ENCODE measurements around the gene KIAA0753.
"Not testable (repeated sequence)": the region's sequence is repeated elsewhere in the genome, so short reads cannot be mapped to it uniquely, and the experiment has no call there.

KIAA0753 gene

DNA sequence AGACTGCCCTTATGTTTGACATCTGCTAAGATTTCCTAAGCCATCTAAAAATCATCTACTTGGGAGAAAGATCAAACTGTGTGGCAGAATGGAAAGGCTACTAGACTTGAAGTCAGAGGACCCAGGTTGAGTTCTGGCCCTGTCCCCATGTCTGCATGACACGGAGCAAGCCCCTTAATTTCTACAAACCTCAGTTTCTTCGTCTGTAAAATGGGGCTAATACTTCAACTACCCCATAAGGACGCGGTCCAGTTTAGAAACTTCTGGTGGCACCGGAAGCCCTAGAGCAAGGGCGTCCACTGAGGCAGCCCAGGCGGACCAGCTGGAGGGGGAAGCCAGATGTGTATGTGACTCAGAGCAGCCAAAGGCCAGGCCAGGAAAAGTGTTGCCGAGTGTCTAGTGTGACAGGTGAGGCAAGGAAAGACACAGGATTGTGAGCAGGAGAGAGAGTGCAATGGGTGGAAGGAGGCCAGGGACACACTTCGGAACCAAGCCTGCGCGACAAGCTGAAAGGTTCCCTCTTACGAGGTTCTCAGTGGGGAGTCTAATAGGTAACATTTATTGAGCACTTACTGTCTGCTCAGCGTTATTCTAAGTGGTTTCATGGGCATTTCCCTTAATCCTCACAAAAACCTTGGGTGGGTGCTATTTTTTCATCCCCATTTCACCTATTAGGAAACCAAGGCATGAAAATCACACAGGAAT, 66.4 kb downstream of the KIAA0753 start:
- Histone ChIP-seq H3K36me3 (replicated peaks; ENCODE audit: low read depth, low read length) (no peaks in the 10 kb centered on the region), H3K9ac (ENCODE audit: low read length) (no peak overlapping the region), H3K27me3 (ENCODE audit: low read depth, low read length) (no peaks in the 10 kb centered on the region), H3K4me2 (ENCODE audit: low read length) (no peak overlapping the region), H3K9me3 (ENCODE audit: insufficient read depth, low read length) (no peaks in the 10 kb centered on the region), H3K4me3 (ENCODE audit: low read length) (no peak overlapping the region), H3K79me2 (ENCODE audit: low read length) (no peaks in the 10 kb centered on the region), H3K4me1 (ENCODE audit: low read length) (no peaks in the 10 kb centered on the region), H3K27ac (ENCODE audit: low read length) (no peak overlapping the region), H4K20me1 (ENCODE audit: insufficient read depth, low read length) (no peaks in the 10 kb centered on the region), H2AFZ (ENCODE audit: low read depth, low read length) (no peak overlapping the region)
- TF ChIP-seq CTCF (IDR thresholded peaks at IDR 0.05; ENCODE audit: low read depth, low read length) (no peak), EZH2phosphoT487 (IDR thresholded peaks at IDR 0.05; ENCODE audit: low read depth) (no peak)

GRCh38 chr17:6573495-6573894, 67.0 kb downstream of the KIAA0753 start:
- not testable (repeated sequence) for H3K9ac ChIP-seq (ENCODE audit: low read length); H3K36me3 ChIP-seq (replicated peaks; ENCODE audit: low read depth, low read length); H3K4me3 ChIP-seq (ENCODE audit: low read length); H3K4me1 ChIP-seq (ENCODE audit: low read length); H3K27ac ChIP-seq (ENCODE audit: low read length); H3K27me3 ChIP-seq (ENCODE audit: low read depth, low read length); H4K20me1 ChIP-seq (ENCODE audit: insufficient read depth, low read length); H3K9me3 ChIP-seq (ENCODE audit: insufficient read depth, low read length); H3K79me2 ChIP-seq (ENCODE audit: low read length); H3K4me2 ChIP-seq (ENCODE audit: low read length); H2AFZ ChIP-seq (ENCODE audit: low read depth, low read length)

- no peak overlapping the region for H2AFZ ChIP-seq (ENCODE audit: low read depth, low read length)
Observed at GRCh38 chr17:6572972-6573370, 67.5 kb downstream of the KIAA0753 start.

DNA sequence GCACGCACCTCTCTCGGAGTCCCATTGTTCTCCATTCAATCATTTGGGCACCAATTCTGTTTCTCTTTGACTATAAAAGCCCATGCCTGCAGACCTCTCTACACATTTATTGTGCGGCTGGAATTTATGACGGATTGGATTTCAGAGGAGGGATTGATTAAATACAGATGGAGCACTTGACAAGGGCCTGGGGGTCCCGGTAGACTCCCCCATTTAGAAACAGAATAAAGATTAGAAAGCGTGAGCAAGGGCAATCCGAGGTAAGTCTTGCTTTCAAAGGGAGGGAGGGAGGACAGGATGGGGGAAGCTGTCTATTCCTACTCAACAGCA, 69.1 kb downstream of the KIAA0753 start:
- H3K4me1 ChIP-seq (ENCODE audit: low read length): no peaks in the 10 kb centered on the region
- H3K9me3 ChIP-seq (ENCODE audit: insufficient read depth, low read length): no peaks in the 10 kb centered on the region
- H3K9ac ChIP-seq (ENCODE audit: low read length): no peak overlapping the region
- H3K27me3 ChIP-seq (ENCODE audit: low read depth, low read length): no peaks in the 10 kb centered on the region
- H2AFZ ChIP-seq (ENCODE audit: low read depth, low read length): no peak overlapping the region
- no peak overlapping the region for H3K4me3 ChIP-seq (ENCODE audit: low read length)
- no peak for TF ChIP-seq EZH2phosphoT487 (IDR thresholded peaks at IDR 0.05; ENCODE audit: low read depth)
- TF ChIP-seq CTCF (IDR thresholded peaks at IDR 0.05; ENCODE audit: low read depth, low read length): no peak
- H3K36me3 ChIP-seq (replicated peaks; ENCODE audit: low read depth, low read length): no peaks in the 10 kb centered on the region
- H3K79me2 ChIP-seq (ENCODE audit: low read length): no peaks in the 10 kb centered on the region
- no peak overlapping the region for H3K27ac ChIP-seq (ENCODE audit: low read length)
- no peaks in the 10 kb centered on the region for H4K20me1 ChIP-seq (ENCODE audit: insufficient read depth, low read length)
- no peak overlapping the region for H3K4me2 ChIP-seq (ENCODE audit: low read length)

More at GRCh38 chr17:6572972-6573370, 67.5 kb downstream of the KIAA0753 start:
- Histone ChIP-seq H3K79me2 (ENCODE audit: low read length) (no peaks in the 10 kb centered on the region), H3K27me3 (ENCODE audit: low read depth, low read length) (no peaks in the 10 kb centered on the region), H3K9me3 (ENCODE audit: insufficient read depth, low read length) (no peaks in the 10 kb centered on the region), H3K4me1 (ENCODE audit: low read length) (no peaks in the 10 kb centered on the region), H4K20me1 (ENCODE audit: insufficient read depth, low read length) (no peaks in the 10 kb centered on the region), H3K36me3 (replicated peaks; ENCODE audit: low read depth, low read length) (no peaks in the 10 kb centered on the region), H3K27ac (ENCODE audit: low read length) (no peak overlapping the region), H3K4me3 (ENCODE audit: low read length) (no peak overlapping the region), H3K9ac (ENCODE audit: low read length) (no peak overlapping the region), H3K4me2 (ENCODE audit: low read length) (no peak overlapping the region)
- TF ChIP-seq EZH2phosphoT487 (IDR thresholded peaks at IDR 0.05; ENCODE audit: low read depth) (no peak), CTCF (IDR thresholded peaks at IDR 0.05; ENCODE audit: low read depth, low read length) (no peak)
